ENCODE results near the gene PAQR7.

Gene PAQR7

GRCh38 chr1:25815208-25816111, 60.0 kb downstream of the PAQR7 start:
- DNase-seq (ENCODE audit: low read depth), result no peak

- DNase-seq (ENCODE audit: low read depth), result no peak
These were observed 60.9 kb downstream of the PAQR7 start for GRCh38 chr1:25814549-25815087.

GRCh38 chr1:25813734-25814471, 61.6 kb downstream of the PAQR7 start:
- no peak for DNase-seq (ENCODE audit: low read depth)

GRCh38 chr1:25813071-25813733, 62.3 kb downstream of the PAQR7 start:
- no peak for DNase-seq (ENCODE audit: low read depth)

Measured in GM04503 (cell line).